Measurements from ENCODE around the gene KCNE1.
A peak's percentile ranks its signal among the peaks of the same experiment; 100 is the strongest.
"Not testable (repeated sequence)": the region's sequence is repeated elsewhere in the genome, so short reads cannot be mapped to it uniquely, and the experiment has no call there.

The KCNE1 gene

DNA sequence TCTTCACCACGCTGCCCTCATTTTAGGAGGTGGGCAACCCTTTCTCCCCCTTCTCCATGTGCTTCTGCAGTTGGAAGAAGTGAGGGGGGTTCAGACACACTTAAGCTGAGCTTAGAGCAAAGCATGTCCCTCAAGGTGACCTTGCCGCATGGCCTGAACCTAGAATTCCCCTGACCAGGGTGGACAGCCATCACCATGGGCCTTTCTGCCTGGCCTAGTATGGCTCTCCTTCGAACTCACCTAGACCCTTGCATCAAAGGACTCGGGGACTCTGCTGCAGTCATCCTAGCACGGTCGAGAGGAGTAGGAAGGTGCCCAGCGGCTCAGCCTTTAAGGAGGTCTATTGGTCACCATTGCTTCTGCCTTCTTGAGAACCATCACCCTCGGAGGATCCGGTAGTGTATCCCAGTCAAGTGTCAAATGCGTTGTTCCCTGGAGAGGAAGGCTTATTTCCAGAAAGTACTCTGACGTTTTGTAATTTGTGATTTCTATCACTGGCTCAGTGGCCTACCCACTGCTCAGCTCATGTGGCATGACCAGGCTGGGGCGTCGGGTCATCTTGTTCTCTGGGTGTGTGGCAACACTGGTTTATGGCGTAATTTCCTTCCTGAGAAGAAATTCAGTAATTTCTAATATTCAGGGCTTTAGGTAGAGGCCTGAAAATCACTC is at the start of gene KCNE1:
Gene KCNE1, minus strand, starts transcription at position 424 of the 669 bp plus-strand sequence. CDS start 62,576 bp downstream, outside the sequence.
- no peak for DNase-seq

DNA sequence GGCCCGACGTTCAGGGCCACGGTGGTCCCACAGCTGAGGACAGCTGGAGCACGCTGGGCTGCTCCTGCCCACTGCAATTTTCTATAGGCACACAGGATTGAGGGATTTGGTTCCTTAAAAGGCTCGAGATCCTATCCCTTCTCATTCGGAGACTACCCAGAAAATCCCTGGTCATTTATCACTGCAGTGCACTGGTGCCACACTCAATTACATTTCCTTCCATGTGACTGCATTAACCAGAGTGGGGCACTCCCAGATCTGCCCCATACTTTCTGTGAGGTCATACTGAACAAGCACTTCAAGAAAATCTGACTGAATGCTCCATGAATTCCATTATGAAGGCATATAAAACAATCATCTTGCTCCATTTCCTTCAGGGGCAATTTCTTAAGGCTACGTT is 49.8 kb upstream of the KCNE1 start:
- DNase-seq, result peak in 1 of 3 experiments; percentile 92

DNA sequence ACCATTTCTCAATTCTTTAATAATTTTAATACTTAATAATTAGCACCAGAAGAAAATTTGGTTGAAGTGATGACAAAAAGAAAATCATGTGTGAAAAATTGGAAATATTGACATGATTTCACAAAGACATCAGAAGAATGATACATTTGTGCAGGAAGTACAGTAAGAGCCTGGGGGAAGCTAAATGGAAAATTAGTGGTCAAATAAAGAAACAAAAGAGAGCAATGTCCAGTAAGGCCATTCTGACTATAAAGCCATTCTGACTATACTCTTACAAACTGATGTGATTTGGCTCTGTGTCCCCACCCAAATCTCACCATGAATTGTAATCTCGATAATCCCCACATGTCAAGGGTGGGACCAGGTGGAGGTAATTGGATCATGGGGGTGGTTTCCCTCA is 48.6 kb upstream of the KCNE1 start:
- no peak for DNase-seq

DNA sequence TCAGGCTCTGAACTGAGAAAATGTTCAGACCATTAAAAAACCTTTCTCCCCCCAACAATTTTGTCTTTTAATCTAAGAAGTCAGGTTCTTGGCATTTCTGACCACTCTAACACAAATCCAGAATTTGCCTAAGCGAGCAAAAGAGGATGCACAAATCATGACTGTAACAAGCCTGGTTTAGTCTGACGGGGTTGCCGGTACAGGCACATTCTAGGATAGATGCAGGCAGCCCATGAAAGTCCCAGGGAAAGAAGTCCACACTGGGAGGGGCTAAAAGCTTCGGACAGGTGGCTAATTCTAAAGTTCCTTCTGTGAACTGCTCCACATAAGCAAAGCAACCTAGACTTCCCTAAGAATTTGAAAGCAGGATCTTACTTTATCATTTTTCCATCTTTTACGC is 48.0 kb upstream of the KCNE1 start:
- no peak for DNase-seq

DNA sequence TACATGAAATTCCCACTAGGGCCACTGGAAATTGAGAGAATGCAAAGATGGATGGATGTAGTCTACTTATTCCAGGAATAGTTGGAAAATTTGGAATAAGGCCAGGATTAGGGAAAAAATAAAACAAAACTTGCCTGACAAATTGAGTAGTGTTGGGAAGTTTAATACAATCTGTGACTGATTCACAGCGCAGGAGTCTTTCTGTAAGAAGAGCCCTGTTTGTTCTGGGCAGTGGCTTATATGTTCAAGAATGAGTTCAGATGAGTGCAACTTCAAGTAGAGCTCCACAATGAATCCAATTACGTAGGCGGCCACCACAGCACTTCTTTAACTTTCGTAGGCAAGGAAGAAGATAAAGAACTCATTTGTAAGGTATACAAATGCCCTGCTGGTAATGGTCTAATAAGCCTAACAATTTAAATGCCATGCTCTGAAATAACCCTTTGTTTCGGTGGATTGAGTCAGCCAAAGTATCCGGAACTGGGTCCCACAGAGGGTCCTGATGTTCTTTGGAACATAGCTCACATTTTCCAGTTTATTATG is 47.1 kb upstream of the KCNE1 start:
- DNase-seq, result peak in 1 of 3 experiments; percentile 23

DNA sequence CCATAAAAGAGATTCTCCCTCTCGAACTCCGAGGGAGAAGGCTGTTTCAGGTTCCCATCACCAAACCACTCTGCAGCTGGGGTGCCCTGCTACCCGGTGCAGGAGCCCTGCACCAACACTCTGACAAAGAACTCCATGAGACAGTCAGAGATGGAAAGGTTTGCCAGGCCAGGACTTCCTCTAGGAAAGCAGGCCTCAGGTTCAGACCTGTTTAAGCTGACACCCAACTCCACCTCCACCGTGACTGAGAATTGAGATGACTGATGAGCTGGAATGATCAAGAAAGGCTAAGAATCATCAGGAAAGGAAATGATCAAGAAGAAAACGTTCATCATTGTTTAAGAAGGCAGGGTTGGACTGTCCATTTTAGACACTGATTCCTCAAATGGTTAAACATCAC is 46.2 kb upstream of the KCNE1 start:
- peak in 1 of 3 experiments; percentile 38 for DNase-seq

DNA sequence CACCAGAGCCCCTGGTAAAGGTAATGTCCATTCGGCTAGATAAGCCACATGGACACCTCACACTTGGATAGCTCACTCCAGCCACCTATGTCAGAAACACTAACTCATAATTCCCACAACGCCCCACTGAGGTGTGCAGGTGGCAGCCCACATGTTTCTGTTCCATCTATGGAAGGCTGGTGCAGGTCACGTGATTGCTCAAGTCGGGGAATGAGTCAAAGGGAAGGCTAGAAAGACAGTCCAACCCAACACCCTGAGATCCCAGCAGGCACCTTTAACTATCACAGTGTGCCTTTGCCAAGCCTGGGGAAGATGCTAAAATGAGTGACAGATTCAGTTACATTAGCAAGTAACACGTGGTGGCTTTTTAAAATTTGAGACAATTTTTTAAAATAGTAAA is 45.3 kb upstream of the KCNE1 start:
- DNase-seq, result no peak

DNA sequence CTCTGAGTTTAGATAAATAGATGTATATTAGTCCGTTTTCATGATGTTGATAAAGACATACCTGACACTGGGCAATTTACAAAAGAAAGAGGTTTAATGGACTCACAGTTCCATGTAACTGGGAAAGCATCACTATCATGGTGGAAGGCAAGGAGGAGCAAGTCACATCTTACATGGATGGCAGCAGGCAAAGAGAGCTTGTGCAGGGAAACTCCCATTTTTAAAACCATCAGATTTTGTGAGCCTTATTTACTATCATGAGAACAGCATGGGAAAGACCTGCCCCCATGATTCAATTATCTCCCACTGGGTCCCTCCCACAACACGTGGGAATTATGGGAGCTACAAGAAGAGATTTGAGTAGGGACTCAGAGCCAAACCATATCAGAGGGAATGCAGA is 42.7 kb upstream of the KCNE1 start:
- not testable (repeated sequence) for DNase-seq

DNA sequence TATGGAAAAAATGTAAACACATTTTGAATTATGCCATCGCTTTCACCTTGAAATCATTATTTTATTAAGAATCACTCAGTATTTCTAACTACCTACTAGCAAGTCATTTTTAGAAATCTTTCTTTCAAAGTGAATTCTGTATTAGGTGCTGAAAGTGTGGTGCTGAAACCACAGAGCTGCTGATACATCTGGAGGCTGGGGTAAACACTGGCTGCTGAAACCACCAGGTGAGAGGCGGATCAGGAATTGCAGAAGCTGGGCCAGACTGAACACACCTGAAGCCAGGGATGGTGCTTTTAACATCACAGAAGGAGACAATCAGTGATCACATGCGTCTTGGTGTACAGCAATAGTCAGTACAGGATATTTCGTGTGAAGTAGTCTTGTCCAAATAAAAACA is 42.2 kb upstream of the KCNE1 start:
- no peak for DNase-seq

DNA sequence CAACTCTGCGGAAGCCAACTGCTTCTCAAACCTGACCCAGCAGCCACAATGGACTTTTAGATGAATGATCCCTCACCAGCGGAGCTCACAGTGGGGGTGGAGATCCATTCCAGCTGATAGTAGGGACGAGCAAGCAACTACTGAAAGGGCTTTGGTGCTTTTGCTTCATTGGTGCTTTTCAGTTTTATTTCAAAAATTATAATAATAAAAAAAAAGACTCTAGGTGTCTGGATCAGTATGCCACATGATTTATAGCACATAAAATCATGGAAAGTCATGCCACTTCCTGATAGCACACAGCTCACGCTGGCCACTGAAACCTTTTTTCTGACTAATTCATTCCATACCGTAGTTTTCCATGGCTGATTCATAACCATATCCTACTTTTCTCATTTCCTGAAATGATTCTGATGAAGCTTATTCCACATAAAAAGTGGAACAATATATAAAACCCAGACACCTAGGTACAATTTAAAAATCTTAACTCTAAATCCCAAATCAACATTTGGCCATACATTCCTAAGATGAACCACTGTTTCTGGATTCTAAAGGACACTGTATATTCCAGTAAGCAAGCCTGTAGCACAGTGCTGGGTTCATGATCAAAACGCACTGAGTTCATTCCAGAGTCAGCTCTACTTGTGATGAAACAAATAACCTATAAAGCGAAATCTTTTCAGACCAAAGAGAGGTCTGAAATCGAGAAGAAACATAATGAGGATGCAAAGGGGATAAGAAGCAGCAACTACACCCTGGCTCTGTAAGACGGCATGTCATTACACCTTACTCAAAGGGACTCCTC is 41.3 kb upstream of the KCNE1 start:
- no peak for DNase-seq

DNA sequence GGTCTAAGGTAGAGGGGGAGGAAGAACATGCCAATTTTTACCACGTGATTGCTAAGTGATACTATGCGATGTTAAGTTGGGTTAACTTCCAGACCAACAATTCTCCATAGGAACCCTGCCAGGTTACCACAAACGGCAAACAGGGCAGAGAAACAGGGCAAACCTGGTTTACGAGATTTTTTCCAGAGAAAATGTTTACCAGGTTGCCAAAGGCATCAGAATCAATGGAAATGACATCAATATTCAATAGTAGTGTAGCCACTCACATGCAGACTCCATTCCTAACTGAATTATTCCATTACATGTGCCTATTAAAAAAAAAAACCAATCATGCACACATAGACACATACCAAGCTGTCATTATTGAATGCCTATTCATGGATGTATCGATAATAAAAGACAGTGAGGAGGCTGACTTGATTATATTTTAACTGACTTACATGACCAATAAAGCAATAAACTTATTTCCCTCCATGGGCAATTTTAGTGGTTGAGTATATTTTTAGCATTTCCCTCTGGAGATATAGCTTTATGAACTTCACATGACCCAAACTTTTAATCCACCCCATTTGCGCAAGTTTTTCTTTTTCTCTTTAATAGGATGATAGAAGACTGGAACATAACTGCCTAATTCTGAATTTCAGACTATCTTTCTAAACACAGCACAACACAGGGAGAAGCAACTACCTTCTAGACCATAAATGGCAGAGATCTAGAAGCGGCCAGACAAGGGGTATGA is 40.5 kb upstream of the KCNE1 start:
- DNase-seq, result no peak

DNA sequence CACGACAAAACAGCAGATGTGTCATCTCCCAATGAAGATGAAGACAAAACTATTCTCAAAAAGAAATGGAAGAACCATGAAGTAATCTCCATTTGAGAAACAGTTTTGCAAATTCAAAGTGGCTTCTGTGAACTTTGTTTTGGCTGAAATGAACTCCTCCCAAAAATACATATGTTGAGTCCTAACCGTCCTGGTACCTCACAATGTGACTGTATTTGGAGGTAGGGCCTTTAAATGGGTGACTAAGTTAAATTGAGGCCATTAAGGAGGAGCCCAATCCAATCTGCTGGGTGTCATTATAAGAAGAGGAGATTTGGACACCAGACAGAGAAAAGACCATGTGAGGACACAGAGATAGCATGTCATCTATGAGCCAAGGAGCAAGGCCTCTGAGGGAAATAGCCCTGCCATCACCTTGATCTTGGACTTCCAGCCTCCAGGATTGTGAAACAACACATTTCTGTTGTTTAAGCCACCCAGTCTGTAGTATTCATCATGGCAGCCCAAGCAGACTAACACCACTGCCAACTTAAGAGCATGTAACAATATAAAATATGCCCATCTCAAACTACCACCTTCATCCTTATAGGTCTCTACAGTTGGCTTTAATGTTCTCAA is 38.3 kb upstream of the KCNE1 start:
- no peak for DNase-seq

DNA sequence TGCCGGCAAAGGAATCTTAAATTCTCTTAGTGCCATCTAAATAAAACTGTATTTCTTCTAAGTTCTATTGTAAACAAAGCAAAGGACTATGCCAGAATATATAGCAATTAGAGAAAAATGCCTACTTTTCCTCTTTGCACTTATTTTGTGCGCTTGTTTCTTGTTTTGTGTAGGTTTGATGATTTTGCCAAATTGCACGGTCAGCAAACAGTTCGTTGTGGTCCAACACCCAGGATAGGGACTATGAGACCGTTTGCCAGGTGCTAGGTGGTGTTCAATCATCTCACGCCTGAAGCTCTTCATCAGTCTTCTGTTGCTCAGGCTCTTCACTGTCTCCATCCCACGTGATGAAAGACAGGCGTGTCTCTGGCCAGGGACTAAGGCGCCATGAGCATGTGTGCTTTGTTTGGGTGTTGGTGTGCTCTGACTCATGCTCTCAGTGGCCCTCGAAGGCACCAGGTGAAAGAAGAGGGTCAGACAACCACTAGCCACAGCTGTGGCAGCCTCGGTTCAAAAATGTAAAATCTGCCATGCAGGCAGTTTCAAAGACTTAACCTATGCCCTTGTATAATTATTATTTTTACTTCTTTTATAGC is 36.9 kb upstream of the KCNE1 start:
- DNase-seq, result no peak

DNA sequence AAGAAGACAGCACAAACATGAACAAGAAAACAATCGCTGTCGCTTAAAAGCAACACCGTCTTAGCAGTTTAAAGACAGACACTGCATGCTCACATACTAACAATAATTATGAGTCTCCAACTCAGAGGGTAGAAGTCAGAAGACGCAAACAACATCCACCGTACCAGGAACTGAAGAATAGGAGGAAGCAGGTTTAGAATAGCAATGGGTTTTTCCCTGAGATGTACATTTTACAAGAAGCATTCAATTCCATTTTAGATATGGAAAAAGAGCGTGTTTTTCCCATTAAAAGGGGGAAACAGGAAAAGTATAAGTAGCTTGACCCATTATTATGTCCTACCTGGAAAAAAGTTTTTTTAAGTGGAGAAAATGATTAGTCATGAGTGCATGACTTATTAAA is 34.5 kb upstream of the KCNE1 start:
- DNase-seq, result no peak

DNA sequence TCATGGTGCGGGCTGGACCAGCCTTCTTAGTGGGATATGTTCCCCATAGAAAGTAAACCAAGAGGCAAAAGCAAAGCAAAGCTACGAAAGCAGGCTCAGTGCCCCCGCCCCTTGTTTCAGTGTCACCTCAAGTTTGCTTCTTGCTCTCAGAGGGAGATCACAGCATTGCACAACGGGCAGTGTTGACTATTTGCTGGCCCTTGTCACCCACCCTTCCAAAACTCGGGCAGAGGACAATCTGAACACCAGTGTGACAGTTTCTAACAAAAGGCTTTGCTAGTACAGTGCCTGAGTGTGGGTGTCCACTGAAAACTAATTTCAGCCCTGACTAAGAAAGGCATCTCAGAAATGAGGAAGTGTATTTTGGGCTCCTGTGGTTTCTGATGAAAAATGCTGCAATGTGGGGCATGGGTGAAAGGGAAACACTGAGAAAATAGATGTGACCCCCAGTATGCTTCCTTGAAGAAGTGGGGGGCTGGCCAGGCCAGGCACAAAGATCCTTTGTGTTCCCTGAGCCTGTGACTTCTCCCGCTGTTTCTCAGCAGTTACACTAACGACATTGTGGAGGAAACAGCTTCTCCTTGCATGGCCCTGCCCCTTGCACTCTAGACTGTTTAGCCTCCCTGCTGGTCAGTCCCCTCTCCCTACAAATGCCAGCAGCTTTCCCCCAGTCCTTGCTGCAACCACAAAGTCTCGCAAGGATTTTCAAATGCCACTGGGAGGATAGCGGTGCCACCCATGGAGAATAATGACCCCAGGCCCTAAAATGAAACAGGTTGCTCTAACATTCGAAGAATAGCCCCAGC is 33.3 kb upstream of the KCNE1 start:
- DNase-seq, result peak in 1 of 3 experiments; percentile 29

DNA sequence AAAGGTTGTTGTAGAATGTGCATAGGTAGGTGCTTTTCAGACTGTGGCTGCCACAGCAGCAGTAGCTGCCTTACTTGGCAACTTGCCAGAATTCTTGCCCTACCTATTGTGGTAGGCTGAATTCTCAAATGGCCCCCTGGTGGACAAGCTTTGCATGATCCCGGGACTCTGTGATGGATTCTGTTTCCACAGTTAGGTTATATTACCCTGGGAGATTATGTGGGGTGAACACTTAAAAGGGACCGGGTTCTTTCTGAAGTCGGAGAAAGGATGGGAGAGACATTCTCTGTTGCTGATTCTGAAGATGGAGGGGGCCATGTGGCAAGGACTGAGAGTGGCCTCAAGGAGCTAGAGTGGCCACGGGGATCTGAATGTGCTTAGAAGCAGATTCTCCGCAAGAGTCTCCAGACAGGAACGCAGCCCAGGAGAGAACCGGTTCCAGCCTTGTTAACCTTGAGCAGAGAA is 32.1 kb upstream of the KCNE1 start:
- DNase-seq, result peak in 2 of 3 experiments; percentile 50 to 54

DNA sequence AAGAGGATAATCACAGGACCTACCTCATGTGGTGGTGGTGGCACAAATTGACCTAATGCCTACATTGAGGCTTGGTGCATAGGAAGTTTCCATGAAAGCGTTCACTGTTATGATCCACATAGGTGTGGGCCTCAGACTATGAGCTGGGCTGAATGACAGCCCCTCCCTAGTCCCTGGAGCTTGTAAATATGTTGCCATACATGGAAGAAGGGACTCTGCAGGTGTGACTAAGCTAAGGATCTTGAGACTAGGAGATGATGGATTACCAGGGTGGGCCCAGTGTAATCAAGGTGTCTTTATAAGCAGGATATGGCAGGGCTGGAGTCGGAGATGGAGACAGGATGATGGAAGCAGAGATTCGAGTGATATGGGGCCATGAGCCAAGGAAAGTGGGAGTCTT is 31.0 kb upstream of the KCNE1 start:
- no peak for DNase-seq

DNA sequence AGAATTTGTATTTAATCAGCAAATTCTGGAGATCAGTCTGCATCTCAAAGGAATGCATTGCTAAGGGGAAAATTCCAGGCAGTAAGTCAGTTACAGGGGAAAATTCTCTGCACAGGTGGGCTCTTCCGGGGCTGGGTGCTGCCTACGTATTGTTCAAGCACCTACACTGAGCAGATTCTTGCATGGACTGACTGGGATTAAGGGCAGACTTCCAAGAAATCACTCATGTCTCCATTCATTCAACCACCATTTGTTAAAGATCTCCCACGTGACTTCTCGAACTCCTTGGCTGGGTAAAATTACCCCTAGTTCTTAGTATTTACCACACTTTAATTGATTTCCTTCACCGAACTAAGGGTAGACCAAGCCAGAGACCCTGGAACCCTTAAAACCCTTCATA is 28.2 kb upstream of the KCNE1 start:
- DNase-seq, result no peak

DNA sequence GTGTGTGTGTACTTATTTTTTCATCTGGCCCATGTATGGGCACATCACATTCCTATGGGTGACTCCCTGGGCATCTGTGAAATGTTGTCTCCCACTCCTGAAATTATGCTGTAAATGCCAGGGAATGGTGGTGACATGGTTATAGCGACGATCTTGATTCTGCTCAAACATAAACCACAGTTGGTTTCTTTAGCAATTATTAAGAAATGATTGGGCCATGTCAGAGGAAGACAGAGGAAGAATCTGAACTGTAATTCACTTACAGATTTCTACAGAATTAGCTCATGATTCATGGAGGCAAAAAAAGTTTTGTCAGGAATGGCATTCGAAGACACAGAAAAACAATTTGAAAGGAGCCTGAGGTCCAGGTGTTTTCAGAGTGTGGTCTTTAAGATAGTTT is 25.8 kb upstream of the KCNE1 start:
- no peak for DNase-seq

DNA sequence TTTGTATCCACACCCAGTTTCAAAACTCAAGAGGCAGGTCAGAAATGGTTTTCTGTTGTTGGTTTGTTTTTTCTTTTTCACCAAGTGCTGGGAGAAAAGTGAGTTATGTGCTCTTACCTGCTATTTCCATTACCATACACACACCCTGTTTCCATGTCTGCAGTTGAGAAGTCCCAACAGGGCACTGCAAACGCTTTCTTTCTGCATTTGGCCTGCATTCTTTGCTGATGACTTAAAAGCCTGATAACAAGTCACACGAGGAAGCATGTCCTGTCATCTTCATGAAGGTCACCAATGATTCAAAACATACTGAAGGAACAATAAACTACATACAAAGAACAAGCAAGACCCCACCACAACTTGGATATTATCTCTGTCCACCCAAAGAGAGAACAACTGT is 24.8 kb upstream of the KCNE1 start:
- DNase-seq, result no peak

DNA sequence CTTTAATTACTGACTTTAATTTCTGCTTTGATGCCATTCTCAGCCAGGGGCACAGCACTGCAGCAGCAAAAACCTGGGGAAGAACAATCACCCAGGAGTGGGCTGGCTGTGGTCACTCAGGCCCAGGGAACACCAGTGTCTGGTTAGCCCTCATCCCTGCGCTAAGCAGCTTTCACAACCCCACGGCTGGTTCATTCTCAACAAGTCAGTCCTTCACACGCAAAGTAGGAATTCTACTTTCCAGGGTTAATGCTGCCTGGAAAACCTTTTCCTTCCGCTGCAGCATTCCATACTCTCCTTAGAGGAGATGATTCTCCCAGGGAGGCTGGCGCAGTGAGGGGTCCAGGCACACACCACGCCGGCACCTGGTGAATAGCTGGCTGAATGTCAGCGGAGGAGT is 24.3 kb upstream of the KCNE1 start:
- DNase-seq, result no peak

DNA sequence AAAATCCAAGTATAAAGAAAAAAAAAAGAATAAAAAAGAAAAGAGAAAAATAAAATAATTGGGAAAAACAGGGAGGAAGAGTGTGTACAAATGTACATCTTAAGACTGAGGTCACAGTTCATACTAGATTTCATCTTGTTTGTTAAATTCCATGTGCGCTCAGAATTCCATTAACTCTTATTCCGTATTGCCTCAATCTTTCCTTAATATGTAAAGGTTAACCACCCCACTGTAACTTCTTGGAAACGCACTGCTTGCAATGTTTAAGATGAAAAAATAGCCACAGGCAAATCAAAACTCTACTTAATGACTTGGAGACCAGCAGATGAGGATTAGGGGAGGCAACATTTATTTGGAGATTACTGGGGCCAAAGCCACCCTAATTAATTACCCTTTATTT is 23.9 kb upstream of the KCNE1 start:
- DNase-seq, result no peak
